ENCODE measurements around the gene MMP23B.
"Not testable (repeated sequence)": the region's sequence is repeated elsewhere in the genome, so short reads cannot be mapped to it uniquely, and the experiment has no call there.

Gene MMP23B

GRCh38 chr1:1631782-1632420, at the start of gene MMP23B:
Gene MMP23B (plus strand): TSS chr1:1632173. CDS start chr1:1632219, 46 bp downstream.
- DNase-seq (ENCODE audit: low read depth): no peak

- no peak for DNase-seq (ENCODE audit: low read depth)
Observed at GRCh38 chr1:1582585-1583346, 49.2 kb upstream of the MMP23B start.

GRCh38 chr1:1583347-1584010, 48.5 kb upstream of the MMP23B start:
- no peak for DNase-seq (ENCODE audit: low read depth)

DNA sequence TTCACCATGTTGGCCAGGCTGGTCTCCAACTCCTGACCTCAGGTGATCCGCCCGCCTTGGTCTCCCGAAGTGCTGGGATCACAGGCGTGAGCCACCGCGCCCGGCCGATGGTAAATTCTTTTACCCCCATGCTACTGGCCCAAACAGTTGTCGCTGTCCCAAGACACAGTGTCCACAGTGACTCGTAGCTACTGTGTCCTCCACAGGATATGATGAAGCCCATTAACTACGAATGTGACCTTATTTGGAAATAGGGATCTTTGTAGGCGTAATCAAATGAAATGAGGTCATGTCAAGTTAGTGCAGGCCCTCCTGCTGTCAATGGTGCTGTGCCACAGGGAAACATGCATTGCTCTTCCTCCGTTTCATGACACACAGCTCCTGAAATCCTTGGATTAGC, 40.5 kb upstream of the MMP23B start:
- DNase-seq (ENCODE audit: low read depth): no peak

GRCh38 chr1:1593834-1594601, 38.0 kb upstream of the MMP23B start:
- no peak for DNase-seq (ENCODE audit: low read depth)

DNA sequence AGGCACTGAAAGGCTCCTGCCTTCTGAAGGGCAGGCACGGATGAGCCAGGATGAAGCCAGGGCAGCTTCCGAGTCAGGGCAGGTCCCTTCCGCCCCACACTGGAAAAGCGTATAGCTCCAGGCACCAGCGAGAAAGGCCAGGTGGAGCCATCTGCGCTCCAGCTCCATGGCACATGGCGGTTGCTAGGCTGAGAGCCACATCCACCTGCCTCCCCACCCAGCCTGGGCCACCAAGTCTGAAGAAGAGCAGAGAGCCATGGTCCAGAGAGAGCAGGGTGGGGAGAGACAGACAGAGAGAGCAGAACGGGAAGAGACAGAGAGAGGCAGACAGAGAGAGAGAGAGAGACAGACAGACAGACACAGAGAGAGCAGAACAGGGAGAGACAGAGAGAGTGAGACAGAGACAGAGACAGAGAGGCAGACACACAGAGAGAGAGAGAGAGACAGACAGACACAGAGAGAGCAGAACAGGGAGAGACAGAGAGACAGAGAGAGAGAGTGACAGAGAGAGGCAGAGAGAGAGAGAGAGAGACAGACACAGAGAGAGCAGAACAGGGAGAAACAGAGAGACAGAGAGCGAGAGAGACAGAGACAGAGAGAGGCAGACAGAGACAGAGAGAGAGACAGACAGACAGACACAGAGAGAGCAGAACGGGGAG, 37.2 kb upstream of the MMP23B start:
- DNase-seq (ENCODE audit: low read depth): no peak

DNA sequence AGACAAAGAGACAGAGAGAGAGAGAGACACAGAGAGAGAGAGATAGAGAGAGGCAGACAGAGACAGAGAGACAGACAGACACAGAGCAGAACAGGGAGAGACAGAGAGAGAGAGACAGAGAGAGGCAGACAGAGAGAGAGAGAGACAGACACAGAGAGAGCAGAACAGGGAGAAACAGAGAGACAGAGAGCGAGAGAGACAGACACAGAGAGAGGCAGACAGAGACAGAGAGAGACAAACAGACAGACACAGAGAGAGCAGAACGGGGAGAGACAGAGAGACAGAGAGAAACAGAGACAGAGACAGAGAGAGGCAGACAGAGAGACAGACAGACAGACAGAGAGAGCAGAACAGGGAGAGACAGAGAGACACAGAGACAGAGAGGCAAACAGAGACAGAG, 36.6 kb upstream of the MMP23B start:
- not testable (repeated sequence) for DNase-seq (ENCODE audit: low read depth)

DNA sequence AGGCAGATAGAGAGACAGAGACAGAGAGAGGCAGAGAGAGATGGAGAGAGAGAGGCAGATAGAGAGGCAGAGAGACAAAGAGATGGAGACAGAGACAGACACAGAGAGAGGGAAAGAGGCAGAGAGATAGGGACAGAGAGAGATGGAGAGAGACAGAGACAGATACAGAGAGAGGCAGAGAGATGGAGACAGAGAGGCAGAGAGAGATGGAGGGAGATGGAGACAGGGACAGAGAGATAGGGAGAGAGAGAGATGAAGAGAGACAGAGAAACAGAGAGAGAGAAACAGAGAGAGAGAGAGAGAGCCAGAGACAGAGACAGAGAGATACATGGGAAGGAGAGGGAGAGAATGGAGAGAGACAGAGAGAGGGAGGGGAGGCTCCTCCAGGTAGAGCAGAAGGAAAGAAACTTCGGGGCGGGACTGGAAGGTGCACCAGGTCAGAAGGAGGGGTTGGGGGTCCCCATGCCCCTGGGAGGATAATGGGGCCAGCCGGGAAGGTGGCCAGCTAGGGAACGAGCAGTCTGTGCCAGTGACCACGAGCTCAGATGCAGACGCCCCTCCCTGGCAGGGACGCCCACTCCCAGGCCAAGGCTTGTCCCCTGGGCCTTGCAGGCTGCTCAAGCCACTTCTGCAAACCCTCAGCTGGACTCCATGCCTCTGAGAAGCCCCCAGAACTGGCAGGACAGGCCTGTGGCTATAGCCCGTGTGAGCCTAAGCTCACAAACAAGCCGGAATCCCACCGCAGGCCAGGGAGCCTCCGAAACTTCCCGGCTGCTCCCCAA, 35.3 kb upstream of the MMP23B start:
- DNase-seq (ENCODE audit: low read depth): no peak

DNA sequence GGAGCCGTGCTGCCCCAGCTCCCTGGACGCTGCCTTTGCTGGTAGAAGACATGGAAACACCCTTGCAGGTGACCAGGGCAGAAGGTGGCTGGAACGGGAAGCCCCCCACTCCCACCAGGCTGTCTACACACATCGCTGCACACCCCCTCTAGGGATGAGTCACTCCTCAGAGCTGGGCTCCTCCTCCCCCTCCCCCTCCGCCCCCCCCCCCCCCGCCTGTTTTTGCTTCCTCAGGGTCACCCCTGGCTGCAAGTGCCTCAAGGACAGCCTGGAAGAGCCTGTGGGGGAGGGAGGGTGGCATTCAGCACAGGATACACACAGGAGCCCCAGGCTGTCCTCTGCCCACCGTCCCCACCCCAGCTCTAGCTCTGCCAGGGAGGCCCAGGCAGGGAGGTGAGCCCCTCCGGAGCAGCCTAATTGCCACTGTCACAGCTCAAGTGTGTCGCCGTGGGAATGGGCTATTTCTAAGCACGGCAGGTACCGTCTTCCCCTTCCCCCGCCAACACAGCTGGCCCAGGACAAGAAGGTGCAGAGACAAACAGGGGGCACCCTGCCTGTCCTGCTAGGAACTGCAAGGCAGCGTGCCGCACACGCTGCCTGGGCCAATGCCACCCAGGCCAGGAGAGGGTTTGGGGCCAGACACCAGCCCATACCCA, 34.6 kb upstream of the MMP23B start:
- no peak for DNase-seq (ENCODE audit: low read depth)

- no peak for DNase-seq (ENCODE audit: low read depth)
Observed at GRCh38 chr1:1598051-1598719, 33.8 kb upstream of the MMP23B start.

DNA sequence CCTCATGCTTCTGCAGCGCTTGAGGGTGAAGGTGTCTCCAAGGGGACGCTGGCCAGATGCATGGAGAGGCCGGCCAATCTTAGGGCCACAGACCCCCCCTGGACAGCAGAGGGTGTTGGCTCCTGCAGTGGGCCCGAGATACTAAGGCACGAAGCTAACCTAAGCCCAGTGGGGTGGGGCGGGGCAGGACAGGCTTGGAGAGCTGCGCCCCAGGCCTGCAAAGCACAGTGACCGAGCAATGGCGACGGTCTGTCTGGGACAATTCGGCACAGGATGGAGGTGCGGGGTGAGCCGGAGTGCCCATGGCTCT, 33.3 kb upstream of the MMP23B start:
- no peak for DNase-seq (ENCODE audit: low read depth)

DNA sequence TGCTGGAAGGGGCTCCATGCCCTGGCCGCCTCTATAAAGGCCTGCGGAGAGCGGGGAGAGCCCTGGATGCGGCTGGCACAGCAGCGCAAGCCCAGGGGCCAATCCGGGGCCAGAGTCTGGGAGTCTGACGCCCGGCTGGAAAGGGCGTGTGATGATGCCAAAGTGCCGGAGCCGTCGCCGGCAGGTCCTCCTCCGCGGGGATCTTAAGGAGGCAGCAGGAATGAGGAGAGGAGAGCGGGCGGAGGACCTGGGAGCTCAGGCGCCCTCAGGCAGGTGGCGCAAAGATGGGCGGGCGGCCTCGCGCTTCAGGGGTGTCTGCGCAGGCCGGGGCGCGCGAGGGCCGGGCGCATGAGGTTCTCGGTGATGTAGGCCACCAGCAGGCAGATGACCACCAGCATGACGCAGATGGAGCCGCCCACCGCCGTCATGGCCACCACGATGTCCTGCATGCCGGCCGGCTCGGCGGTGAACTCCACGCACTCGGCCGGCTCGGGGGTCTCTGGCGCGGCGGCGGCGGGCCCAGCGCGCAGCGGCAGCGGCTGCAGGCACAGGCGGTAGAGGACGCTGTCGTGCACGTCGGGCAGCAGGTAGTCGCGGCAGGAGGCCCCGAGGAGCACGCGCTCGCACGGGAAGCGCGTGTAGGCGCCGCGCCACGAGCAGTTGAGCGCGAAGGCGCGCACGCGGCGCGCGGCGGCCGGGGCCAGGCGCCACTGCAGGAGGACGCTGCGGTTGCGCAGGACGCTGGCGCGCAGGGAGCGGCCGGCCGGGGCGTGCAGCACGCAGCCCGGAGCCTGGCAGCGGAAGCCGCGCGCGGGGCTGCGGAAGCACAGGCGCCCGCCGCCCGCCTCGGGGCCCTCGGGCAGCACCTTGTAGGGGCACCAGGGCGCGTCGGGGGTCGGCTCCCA, 32.7 kb upstream of the MMP23B start:
- DNase-seq (ENCODE audit: low read depth): peak; percentile 29

DNA sequence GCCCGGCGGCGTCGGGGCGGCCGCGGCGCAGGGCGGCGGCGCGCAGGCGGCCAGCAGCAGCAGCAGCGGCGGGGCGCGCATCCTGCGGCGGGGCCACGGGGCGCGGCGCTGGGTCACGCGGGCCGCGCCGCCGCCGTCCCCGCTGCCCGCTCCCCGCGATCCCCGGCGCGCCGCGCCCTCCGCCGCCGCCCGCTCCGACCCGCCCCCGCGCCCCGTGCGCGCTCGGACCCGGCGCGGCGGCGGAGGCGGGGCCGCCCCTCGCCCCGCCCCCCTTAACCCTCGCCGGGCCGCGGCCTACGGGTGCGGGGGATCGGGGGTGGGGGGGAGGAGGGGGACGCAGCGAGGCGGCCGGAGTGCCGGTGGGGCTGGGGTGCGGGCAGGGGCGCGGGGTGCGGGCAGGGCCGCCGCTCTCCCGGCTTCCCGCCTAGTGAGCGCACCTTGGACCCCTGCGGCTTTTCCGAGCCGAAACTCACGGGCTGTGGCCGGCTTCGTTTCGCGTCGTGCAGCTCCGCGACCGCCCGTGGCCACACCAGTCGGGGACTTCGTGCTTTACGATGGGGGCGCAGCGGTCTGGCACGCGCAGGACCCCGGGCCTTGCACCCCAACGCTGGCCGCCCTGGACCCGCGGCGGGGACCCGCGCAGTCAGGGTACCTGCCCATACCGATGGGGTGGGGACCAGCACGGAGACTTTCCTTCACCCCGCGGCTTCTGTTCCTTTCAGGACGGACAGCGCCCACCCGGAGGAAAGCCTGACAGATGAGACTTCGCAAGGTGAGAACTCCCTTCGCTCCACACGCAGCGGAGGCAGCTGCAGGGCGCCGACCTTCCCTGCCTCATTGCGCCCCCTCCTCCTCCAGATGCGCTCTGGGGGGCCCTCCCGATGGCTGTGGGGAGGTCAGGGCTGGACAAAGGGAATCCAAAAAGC, 31.8 kb upstream of the MMP23B start, which contains the start of gene FNDC10:
Gene FNDC10 (minus strand): TSS at position 201 of the 926 bp plus-strand sequence. CDS start 120 bp downstream, at position 81.
- DNase-seq (ENCODE audit: low read depth): no peak

DNA sequence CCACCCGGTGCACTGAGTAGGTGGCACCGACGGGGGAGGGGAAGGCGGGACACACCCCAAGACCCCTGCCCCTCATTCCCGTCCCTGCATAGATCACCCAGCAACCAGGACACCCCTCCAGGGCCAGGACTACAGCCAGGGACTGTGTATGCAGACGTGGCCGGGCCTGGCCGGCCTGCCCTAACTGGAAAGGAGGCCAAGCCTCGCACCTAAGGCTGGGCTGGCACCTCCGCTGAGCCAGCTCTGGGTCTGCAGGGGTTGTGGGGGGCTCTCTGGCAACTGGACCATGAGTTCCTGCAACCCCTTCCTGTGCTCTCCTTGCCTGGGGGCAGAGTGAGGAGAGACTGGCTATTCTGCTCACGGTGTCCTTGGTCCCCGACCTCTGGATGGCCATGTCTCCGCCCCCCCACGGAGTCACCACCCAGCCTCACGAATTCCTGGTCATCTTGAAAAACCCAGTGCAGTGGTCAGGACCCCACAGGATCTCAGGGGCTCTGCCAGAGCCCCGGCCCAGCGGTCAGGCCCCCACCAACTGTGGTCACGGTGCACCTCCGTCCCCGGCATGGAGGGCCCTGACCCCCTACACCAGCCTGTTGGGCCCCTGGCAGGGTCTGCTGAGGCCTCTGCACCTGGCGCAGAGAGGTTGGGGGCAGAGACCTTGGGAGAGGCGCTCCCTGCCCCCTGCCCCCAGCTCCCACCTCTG, 31.0 kb upstream of the MMP23B start:
- no peak for DNase-seq (ENCODE audit: low read depth)

- DNase-seq (ENCODE audit: low read depth): no peak
Observed at GRCh38 chr1:1601564-1602303, 30.2 kb upstream of the MMP23B start.

- no peak for DNase-seq (ENCODE audit: low read depth)
Observed at GRCh38 chr1:1602304-1602967, 29.5 kb upstream of the MMP23B start.
